Stimulated activated CD8-positive, alpha-beta memory T cell treated with anti-CD3 and anti-CD28 coated beads, Interleukin-2, amount 100 ng/mL, for 1 hour (primary cell): ENCODE results near the gene ZBTB20.

Experiments
- DNase-seq, 2 donors: peaks; one replicate each; pipeline ENCODE4 v3.0.0-alpha.2; 2020; ENCODE audit warnings: low read depth in 2 of 2

ZBTB20 gene

GRCh38 chr3:114762144-114762543 is 384.9 kb downstream of the ZBTB20 start:
- DNase-seq: no peak

DNA sequence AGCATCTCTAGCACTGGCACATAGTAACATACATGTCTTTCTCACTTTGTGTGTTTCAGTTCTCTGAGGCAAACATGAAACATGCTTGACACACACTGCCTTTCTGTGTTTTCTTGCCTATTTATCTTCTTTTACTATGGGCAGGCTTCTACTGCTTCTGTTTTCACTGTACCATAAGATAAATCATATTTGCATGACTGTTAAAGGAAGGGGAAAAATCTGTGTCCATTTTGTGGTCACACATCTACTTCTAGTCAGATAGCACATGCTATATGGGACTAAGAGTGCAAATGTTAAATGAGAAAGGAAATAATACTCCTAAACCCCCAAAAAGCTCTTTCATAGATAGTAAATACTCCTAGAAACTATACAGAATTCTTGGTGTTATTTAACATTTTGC is 386.4 kb downstream of the ZBTB20 start:
- no peak for DNase-seq

GRCh38 chr3:114758831-114759699 is 388.0 kb downstream of the ZBTB20 start:
- no peak for DNase-seq

DNA sequence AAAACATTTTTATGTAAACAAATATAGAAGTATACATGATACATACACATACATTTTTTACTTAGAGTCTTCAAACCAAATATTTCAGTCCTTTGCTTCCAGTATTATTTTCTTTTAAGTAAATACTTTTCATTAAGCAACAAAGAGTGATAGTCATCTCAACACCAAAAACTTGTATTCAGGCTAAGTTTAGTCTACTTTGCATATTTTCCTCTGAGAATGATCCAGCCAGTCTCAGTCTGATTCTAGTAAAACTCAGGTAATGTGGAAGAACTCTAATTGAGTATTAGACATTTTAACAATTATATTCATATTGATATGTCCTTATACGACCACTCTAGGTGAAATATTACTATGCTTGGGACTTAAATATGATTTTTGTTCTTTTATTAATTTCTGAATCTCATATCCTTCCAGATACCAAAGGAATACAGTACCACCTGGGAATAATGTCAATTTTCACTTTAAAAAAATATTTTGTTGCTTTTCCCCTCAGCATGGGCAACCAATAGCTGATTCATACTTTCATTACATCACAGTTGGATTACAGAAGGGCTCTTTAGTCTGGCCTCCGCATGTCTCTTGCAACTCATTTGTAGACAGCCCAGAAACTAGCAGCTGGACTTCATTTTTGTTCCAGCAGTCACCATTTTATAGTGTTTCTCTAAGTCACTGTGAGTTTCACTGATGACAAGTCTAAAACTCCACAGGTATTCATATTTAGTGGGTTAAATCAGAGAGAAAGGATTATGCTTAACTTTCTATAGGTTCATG is 390.4 kb downstream of the ZBTB20 start:
- no peak for DNase-seq

GRCh38 chr3:114746502-114746901 is 400.6 kb downstream of the ZBTB20 start:
- no peak for DNase-seq

DNA sequence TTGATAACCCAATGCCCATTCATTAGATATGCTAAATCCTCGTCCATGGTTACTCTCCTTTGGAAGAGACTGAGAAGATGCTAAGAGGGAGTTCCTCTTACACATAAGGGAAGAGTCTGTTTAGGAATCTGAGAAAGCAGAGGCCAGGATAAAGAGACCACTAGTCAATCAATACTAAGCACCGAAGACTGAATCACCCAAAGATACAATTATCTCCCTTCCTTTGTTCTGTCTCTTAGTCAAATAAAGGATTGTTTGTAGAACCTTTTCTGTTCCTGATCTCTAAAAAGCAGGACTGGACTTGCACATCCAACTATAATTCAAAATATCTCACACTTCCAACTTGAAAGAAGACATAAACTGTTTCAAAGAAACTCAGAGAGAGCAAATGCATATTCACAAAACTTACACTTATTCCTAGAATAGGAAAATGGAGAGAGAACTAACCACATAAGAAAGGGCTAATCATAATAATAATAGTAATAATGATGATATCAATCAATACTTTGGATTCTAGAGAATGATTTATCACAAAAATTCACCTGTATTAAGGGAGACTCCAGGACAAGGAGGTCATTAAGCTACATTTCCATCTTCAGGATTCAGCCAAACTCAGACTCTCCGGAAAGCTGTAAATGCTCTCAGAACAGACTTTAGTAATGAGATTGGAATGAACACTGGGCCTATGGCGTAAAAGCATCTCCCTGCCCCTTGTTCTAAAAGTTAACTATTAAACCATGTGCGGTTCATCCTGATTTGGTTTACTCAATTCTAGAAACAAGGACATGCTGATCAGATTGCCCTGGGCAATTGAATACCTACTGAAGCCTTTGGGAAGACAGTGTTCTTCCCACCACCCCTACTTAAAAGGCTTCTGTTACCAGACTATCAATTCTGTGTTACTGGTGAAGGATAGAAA is 401.5 kb downstream of the ZBTB20 start:
- no peak for DNase-seq

GRCh38 chr3:114743746-114744485 is 403.2 kb downstream of the ZBTB20 start:
- DNase-seq: no peak

DNA sequence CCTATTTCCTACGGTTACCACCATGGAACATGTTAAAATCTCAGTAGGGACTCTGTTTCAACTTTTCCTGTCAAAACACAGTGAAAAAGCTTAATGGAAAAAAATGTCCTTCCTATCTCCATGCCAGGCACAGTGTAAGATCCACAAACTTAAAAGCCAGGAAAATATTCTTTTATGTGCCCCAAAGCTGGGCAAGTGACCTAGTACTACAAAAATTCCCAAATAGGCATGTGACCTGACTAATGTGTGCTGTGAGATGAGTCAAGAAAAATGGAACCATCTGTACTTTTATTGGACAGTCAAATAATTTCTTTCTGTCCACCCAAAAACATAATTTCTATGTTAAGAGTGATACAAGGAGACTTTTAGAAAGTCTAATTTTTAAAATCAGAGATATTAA is 406.0 kb downstream of the ZBTB20 start:
- DNase-seq: no peak

- no peak for DNase-seq
Measured at GRCh38 chr3:114739627-114740026, 407.5 kb downstream of the ZBTB20 start.

GRCh38 chr3:114732353-114732752 is 414.7 kb downstream of the ZBTB20 start:
- DNase-seq: no peak

- no peak for DNase-seq
Measured at GRCh38 chr3:114730397-114730796, 416.7 kb downstream of the ZBTB20 start.

- DNase-seq: no peak
Measured at GRCh38 chr3:114727373-114727772, 419.7 kb downstream of the ZBTB20 start.

DNA sequence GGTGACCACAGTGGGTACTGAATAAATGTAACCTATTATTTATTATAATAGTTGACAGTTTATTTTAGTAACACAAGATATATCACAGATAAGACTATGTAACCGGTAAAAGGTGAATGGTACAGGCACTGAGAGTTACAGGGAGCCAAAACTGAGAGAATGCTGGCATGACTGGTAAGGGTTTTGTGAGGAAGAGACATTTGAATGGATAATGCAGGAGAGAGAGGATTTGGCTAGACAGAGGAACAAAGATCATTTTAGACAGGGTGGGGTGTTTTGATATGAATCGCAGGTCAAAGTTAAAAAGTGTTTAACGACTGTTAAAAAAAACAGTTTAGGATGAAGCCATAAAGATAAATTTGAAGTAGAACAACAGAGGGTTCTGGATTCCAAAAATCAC is 421.1 kb downstream of the ZBTB20 start:
- DNase-seq: no peak

DNA sequence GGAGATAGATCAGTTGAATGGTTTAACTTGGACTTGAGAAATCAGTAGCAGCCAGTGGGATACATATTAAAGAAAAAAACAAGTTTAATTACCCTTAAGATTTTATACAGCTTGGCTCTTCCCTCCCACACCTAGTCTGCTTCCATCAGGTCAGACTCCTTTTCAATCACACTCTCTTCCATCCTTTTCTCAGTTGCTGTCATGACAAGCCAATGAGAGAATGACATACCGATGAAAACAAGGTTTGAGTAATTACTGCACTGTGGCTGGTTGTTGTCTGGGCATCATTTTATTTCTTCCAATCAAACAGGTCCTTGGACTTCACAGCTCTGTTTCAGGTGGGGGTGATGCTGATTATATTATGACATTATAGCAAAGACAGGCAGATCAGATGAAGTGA is 424.6 kb downstream of the ZBTB20 start:
- no peak for DNase-seq

DNA sequence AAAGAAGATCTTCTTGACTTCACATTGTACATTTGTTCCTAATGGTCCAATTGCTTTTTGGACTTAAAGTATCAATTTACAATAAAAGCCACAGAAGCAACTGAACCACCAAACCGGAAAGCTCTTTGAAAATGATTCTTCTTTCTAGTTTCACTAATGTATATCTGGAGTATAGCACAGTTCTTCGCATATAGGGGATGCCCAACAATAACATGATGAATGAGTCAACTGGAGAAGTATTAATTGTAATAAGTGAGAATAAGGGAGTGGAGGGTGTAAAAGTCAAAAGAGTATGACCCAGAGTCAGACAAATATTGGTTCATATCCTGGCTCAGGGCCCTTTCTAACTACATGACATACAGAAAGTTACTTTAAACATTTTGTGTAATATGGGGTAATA is 425.2 kb downstream of the ZBTB20 start:
- no peak for DNase-seq

GRCh38 chr3:114721209-114721608 is 425.9 kb downstream of the ZBTB20 start:
- DNase-seq: no peak

DNA sequence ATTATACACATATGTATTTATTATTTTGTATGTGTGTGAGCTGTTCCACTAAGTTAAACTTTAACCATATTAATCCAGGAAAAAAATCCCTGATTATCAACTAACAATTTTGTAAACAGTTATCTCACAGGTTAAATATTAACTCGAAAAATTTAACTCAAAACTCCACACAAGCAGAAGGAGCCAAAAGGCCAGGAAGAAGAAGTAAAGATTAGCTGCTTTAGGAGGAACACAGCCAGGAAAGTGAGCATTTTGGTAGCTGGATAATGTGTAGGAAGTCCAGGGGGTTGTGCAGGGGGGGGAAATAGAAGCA is 428.2 kb downstream of the ZBTB20 start:
- DNase-seq: no peak

GRCh38 chr3:114718071-114718897 is 428.8 kb downstream of the ZBTB20 start:
- DNase-seq: no peak

DNA sequence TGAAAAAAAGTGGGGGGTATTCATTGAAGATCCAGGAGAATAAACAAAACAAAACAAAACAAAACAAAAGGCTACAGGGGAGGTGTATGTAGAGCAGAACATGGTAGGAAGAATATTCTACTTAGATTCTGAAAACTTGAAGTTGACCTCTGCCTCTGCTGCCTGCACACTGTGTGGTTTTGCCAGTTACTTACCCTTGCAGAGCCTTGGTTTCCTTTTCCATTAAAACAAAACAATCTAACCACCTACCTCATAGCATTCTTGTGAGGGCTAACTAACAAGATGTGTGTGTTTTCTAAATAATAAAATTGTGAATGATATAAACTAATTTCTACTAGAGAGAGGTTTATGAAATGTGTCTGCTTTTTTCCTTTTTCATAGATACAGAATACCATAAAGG is 430.2 kb downstream of the ZBTB20 start:
- DNase-seq: no peak

DNA sequence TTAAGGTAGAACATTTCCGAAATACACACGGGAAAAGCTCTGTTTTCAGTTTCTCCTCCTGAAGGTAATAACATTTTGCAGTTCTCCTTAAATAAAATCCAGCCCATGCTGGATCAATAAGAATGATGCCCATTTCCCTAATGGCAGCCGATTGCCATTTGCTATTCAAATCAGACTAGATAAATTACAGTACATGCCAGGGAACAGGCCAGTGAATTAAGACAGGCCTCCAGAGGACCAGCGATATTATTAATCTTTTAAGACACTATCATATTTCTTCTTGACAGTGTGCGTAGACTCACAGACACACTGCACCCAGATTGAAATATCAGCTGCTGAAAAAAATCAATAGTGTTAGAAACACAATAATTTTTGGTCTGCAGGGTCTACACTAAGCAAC is 431.0 kb downstream of the ZBTB20 start:
- no peak for DNase-seq
